DOHH2 (cell line): ENCODE measurements around the gene DBT.

Experiments used
- H3F3A ChIP-seq: fragments of 200-600 bp; sonication (generic), shearing (Covaris generic); 2 replicates; pipeline ENCODE4 v1.6.0; 2016; ENCODE audit warnings: antibody characterized with exemption, mild to moderate bottlenecking; ENCODE audit not compliant: control insufficient read depth, insufficient read depth
- H3K27ac ChIP-seq: fragments of 200-600 bp; sonication (generic); 2 replicates; pipeline ENCODE4 v1.5.1; 2014; ENCODE audit warnings: low read depth, mild to moderate bottlenecking, low read length, moderate library complexity
- H3K27me3 ChIP-seq: fragments of 200-600 bp; sonication (generic); 2 replicates; pipeline ENCODE4 v1.6.1; 2014; ENCODE audit warnings: mild to moderate bottlenecking, low read length, mixed read lengths; ENCODE audit not compliant: control insufficient read depth
- H3K36me3 ChIP-seq: fragments of 200-600 bp; sonication (generic); 2 replicates; pipeline ENCODE4 v1.6.1; 2014; ENCODE audit warnings: mild to moderate bottlenecking, low read length, moderate library complexity, mixed read lengths; ENCODE audit not compliant: control insufficient read depth
- H3K4me1 ChIP-seq: fragments of 200-600 bp; sonication (generic); 2 replicates; pipeline ENCODE4 v1.6.1; 2014; ENCODE audit warnings: mild to moderate bottlenecking, low read length, mixed read lengths; ENCODE audit not compliant: control insufficient read depth
- H3K4me2 ChIP-seq: fragments of 200-600 bp; sonication (generic); 2 replicates; pipeline ENCODE4 v1.6.0; 2014; ENCODE audit warnings: mild to moderate bottlenecking, low read length, moderate library complexity
- H3K4me3 ChIP-seq: fragments of 200-600 bp; sonication (generic); 2 replicates; pipeline ENCODE4 v1.5.1; 2014; ENCODE audit warnings: mild to moderate bottlenecking, low read length, mixed read lengths
- H3K79me2 ChIP-seq: fragments of 200-600 bp; sonication (generic); 2 replicates; pipeline ENCODE4 v1.6.1; 2014; ENCODE audit warnings: mild to moderate bottlenecking, low read length, mixed read lengths; ENCODE audit not compliant: control insufficient read depth
- H3K9me2 ChIP-seq: fragments of 200-600 bp; sonication (generic); replicated peaks from 2 replicates; pipeline ENCODE4 v1.6.1; 2014; ENCODE audit warnings: mild to moderate bottlenecking, low read length, mixed read lengths; ENCODE audit not compliant: control insufficient read depth
- H3K9me3 ChIP-seq: fragments of 200-600 bp; sonication (generic); 2 replicates; pipeline ENCODE4 v1.6.1; 2014; ENCODE audit warnings: antibody characterized with exemption, low read length, mixed read lengths; ENCODE audit not compliant: control insufficient read depth, insufficient read depth
- H4K20me1 ChIP-seq: fragments of 200-600 bp; sonication (generic); 2 replicates; pipeline ENCODE4 v1.6.0; 2014; ENCODE audit warnings: low read depth, mild to moderate bottlenecking, antibody characterized with exemption, low read length, moderate library complexity; ENCODE audit not compliant: control insufficient read depth, insufficient read depth
- EZH2phosphoT487 ChIP-seq: fragments of 200-600 bp; sonication (generic); IDR thresholded peaks from 2 replicates; pipeline ENCODE4 v1.6.1; 2017; ENCODE audit warnings: borderline replicate concordance, mild to moderate bottlenecking, antibody characterized with exemption, low read length, moderate library complexity, mixed read lengths
- TF ChIP-seq, protein P1 (sequence below): fragments of 200-600 bp; sonication (generic); IDR thresholded peaks from one replicate; pipeline ENCODE4 v1.5.1; 2014; ENCODE audit warnings: antibody characterized with exemption, mild to moderate bottlenecking, low read depth, low read length; ENCODE audit not compliant: poor library complexity, severe bottlenecking

Gene DBT

DNA sequence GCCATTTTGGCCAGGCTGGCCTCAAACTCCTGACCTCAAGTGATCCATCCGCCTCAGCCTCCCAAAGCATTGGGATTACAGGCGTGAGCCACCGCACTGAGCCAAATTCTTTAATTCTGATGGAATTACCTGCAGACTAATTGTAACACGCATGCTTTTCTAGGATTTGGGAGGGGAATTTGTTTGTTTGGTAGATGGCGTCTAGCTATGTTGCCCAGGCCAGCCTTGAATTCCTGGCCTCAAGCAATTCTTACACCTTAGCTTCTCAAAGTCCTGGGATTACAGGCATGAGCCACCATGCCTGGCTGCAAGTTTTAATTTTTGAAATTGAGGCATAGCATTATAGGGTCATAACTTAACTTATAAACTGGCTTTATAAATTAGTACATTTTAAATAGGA, 35.0 kb upstream of the DBT start:
- Histone ChIP-seq H3K79me2 (0 out of 2 replicates have a peak, but pooled peaks cover 4% of the 10 kb centered on the region), H3F3A (no peaks in the 10 kb centered on the region), H3K36me3 (peaks cover 66% of the 10 kb centered on the region), H3K9me2 (no peaks in the 10 kb centered on the region), H4K20me1 (no peaks in the 10 kb centered on the region), H3K4me2 (no peak overlapping the region), H3K27ac (no peak overlapping the region), H3K4me3 (no peak overlapping the region), H3K9me3 (no peaks in the 10 kb centered on the region), H3K27me3 (no peaks in the 10 kb centered on the region), H3K4me1 (no peaks in the 10 kb centered on the region)
- TF ChIP-seq EZH2phosphoT487 = no peak
- TF ChIP-seq, protein P1, sequence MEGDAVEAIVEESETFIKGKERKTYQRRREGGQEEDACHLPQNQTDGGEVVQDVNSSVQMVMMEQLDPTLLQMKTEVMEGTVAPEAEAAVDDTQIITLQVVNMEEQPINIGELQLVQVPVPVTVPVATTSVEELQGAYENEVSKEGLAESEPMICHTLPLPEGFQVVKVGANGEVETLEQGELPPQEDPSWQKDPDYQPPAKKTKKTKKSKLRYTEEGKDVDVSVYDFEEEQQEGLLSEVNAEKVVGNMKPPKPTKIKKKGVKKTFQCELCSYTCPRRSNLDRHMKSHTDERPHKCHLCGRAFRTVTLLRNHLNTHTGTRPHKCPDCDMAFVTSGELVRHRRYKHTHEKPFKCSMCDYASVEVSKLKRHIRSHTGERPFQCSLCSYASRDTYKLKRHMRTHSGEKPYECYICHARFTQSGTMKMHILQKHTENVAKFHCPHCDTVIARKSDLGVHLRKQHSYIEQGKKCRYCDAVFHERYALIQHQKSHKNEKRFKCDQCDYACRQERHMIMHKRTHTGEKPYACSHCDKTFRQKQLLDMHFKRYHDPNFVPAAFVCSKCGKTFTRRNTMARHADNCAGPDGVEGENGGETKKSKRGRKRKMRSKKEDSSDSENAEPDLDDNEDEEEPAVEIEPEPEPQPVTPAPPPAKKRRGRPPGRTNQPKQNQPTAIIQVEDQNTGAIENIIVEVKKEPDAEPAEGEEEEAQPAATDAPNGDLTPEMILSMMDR = no peak

DNA sequence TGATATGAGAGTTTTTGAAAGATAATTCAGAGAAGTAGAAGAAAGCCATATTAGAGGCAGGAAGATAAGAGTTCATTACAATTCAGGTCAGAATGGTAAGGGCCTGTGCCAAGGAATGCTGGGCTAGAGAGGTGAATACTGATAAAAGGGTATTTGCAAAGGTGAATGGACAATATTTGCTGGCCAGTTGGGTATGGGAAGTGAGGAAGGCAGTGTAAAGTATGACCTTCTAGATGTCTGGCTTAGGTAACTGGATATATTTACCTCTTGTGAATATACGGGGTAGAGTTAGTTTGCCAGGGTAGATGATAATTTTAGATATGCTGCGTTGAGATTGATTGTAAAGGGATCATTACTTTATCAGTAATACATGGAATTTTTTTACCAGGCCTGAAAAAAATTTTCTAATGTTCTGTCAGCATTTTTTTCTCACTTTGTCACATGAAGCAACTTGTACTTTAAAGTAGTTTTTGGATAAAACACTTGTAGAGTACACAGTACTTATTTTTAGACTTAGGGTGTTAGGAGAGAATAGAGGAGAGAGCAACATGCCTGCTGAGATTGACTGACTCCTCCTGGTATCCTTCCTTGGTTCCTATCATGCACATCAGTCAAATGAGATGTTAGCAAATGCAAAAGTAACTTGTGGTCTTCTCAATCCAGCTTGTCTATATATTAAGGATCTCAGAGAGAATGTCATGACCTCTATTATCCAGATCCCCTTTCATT, 30.5 kb upstream of the DBT start:
- no peak for TF ChIP-seq EZH2phosphoT487
- TF ChIP-seq, protein P1 = no peak
- Histone ChIP-seq H4K20me1 (no peaks in the 10 kb centered on the region), H3K27ac (no peak overlapping the region), H3K79me2 (0 out of 2 replicates have a peak, but pooled peaks cover 4% of the 10 kb centered on the region), H3K4me2 (no peak overlapping the region), H3K9me3 (no peaks in the 10 kb centered on the region), H3K27me3 (no peaks in the 10 kb centered on the region), H3K9me2 (no peaks in the 10 kb centered on the region), H3K36me3 (peaks cover 86% of the 10 kb centered on the region), H3F3A (no peaks in the 10 kb centered on the region), H3K4me3 (no peak overlapping the region), H3K4me1 (no peaks in the 10 kb centered on the region)

DNA sequence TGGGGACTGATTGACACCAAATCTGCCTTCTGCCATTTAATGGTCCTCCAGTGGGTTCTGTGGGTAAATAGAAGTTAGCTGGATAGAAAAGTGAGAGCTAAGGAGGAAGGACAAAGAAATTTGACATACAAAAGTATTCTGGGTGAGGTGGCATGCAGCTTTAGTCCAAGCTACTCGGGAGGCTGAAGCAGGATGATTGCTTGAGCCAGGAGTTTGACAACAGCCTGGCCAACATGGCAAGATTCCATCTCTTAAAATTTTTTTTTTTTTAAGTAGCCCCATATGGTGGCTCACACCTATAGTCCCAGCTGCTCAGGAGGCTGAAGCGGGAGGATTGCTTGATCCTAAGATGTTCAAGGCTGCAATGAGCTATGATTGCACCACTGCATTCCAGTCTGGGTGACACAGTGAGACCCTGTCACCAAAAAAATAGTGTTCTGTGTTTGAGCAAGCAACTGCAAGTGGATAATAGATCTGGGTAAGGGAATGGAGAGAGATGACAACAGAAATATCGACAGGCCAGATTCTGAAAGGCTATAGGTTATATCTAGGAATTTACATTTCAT, 29.8 kb upstream of the DBT start:
- TF ChIP-seq, protein P1 = no peak
- no peak for TF ChIP-seq EZH2phosphoT487
- Histone ChIP-seq H3F3A (no peaks in the 10 kb centered on the region), H3K36me3 (peaks cover 86% of the 10 kb centered on the region), H3K27me3 (no peaks in the 10 kb centered on the region), H3K4me3 (no peak overlapping the region), H3K79me2 (0 out of 2 replicates have a peak, but pooled peaks cover 4% of the 10 kb centered on the region), H3K4me1 (no peaks in the 10 kb centered on the region), H3K27ac (no peak overlapping the region), H3K9me3 (no peaks in the 10 kb centered on the region), H3K9me2 (no peaks in the 10 kb centered on the region), H3K4me2 (no peak overlapping the region), H4K20me1 (no peaks in the 10 kb centered on the region)
